Trophoblast cell (in vitro differentiated cells and primary cell): ENCODE data around the gene TBC1D22A.
A peak's percentile ranks its signal among the peaks of the same experiment; 100 is the strongest.

ENCODE experiments used
- DNase-seq, 2 donors: peaks; one replicate each; pipeline ENCODE4 v3.0.0-alpha.2; 2016
- H2AFZ ChIP-seq: 2 replicates; pipeline ENCODE4 v1.6.1; 2013; ENCODE audit warnings: low read length, moderate library complexity, mild to moderate bottlenecking; ENCODE audit not compliant: insufficient read depth, poor library complexity
- H2AK5ac ChIP-seq: 2 replicates; pipeline ENCODE4 v1.6.1; 2013; ENCODE audit warnings: mild to moderate bottlenecking, low read length
- H2BK120ac ChIP-seq: 2 replicates; pipeline ENCODE4 v1.6.1; 2013; ENCODE audit warnings: low read length, mild to moderate bottlenecking, moderate library complexity; ENCODE audit not compliant: insufficient read depth, poor library complexity
- H2BK12ac ChIP-seq: 2 replicates; pipeline ENCODE4 v1.6.1; 2013; ENCODE audit warnings: mild to moderate bottlenecking, low read length, moderate library complexity
- H2BK5ac ChIP-seq: 2 replicates; pipeline ENCODE4 v1.6.1; 2013; ENCODE audit warnings: low read length, low read depth, moderate library complexity, mild to moderate bottlenecking; ENCODE audit not compliant: poor library complexity
- H3K14ac ChIP-seq: 2 replicates; pipeline ENCODE4 v1.6.1; 2013; ENCODE audit warnings: mild to moderate bottlenecking, low read length
- H3K18ac ChIP-seq: 2 replicates; pipeline ENCODE4 v1.6.1; 2013; ENCODE audit warnings: mild to moderate bottlenecking, low read length
- H3K23ac ChIP-seq: 2 replicates; pipeline ENCODE4 v1.6.1; 2013; ENCODE audit warnings: low read length
- H3K27ac ChIP-seq: 2 replicates; pipeline ENCODE4 v1.5.1; 2013; ENCODE audit warnings: low read depth, mild to moderate bottlenecking, inconsistent platforms, low read length, moderate library complexity
- H3K27me3 ChIP-seq: 2 replicates; pipeline ENCODE4 v1.6.1; 2013; ENCODE audit warnings: inconsistent platforms, mild to moderate bottlenecking, low read length, moderate library complexity; ENCODE audit not compliant: insufficient read depth
- H3K36me3 ChIP-seq, 2 experiments: 1 replicate in 1 of 2; 2 replicates in 1 of 2; pipeline ENCODE4 v1.6.1; 2013; ENCODE audit warnings: low read length in 2 of 2, mild to moderate bottlenecking in 2 of 2, moderate library complexity in 1 of 2; ENCODE audit not compliant: insufficient read depth in 2 of 2, control insufficient read depth in 1 of 2
- H3K4ac ChIP-seq: 2 replicates; pipeline ENCODE4 v1.6.1; 2013; ENCODE audit warnings: low read depth, mild to moderate bottlenecking, low read length, moderate library complexity
- H3K4me1 ChIP-seq, 2 experiments: 1 replicate in 1 of 2; 2 replicates in 1 of 2; pipeline ENCODE4 v1.6.1; 2013; ENCODE audit warnings: low read length in 2 of 2, mild to moderate bottlenecking in 2 of 2, moderate library complexity in 1 of 2; ENCODE audit not compliant: insufficient read depth in 2 of 2, control insufficient read depth in 1 of 2
- H3K4me2 ChIP-seq: 2 replicates; pipeline ENCODE4 v1.6.1; 2013; ENCODE audit warnings: inconsistent platforms, mild to moderate bottlenecking, low read length, moderate library complexity
- H3K4me3 ChIP-seq: 2 replicates; pipeline ENCODE4 v1.5.1; 2013; ENCODE audit warnings: mild to moderate bottlenecking, low read depth, low read length, inconsistent platforms
- H3K79me1 ChIP-seq: one replicate; pipeline ENCODE4 v1.6.1; 2013; ENCODE audit warnings: low read length
- H3K79me2 ChIP-seq: 2 replicates; pipeline ENCODE4 v1.6.1; 2013; ENCODE audit warnings: low read length, mild to moderate bottlenecking; ENCODE audit not compliant: control insufficient read depth, insufficient read depth, poor library complexity
- H3K9ac ChIP-seq: 2 replicates; pipeline ENCODE4 v1.6.1; 2013; ENCODE audit warnings: mild to moderate bottlenecking, low read length
- H3K9me3 ChIP-seq: 2 replicates; pipeline ENCODE4 v1.6.1; 2013; ENCODE audit warnings: low read depth, mild to moderate bottlenecking, control low read depth, inconsistent platforms, low read length; ENCODE audit not compliant: insufficient read depth
- H4K12ac ChIP-seq: 2 replicates; pipeline ENCODE4 v1.6.1; 2013; ENCODE audit warnings: low read depth, mild to moderate bottlenecking, low read length, moderate library complexity
- H4K8ac ChIP-seq: 2 replicates; pipeline ENCODE4 v1.6.1; 2013; ENCODE audit warnings: low read depth, mild to moderate bottlenecking, low read length, moderate library complexity
- H4K91ac ChIP-seq: one replicate; pipeline ENCODE4 v1.6.1; 2013; ENCODE audit warnings: low read depth, mild to moderate bottlenecking, low read length, moderate library complexity
- WGBS: extraction: QIAGEN DNeasy Blood & Tissue Kit; methylation state at CpG from one replicate; pipeline ENCODE4 v1.1.7; 2013; ENCODE audit warnings: missing lambda C conversion rate; ENCODE audit not compliant: insufficient read length, insufficient coverage; ENCODE audit errors: extremely low coverage; 5-methylcytosine and 5-hydroxymethylcytosine counted together

The TBC1D22A gene

GRCh38 chr22:46957521-46957920, 195.1 kb downstream of the TBC1D22A start:
- H4K8ac ChIP-seq = no peak overlapping the region
- no peaks in the 10 kb centered on the region for H3K79me2 ChIP-seq
- no peak overlapping the region for H2BK120ac ChIP-seq
- H3K27ac ChIP-seq = no peak overlapping the region
- H2BK12ac ChIP-seq = no peak overlapping the region
- H2BK5ac ChIP-seq = no peak overlapping the region
- no peak for DNase-seq
- H3K27me3 ChIP-seq = no peaks in the 10 kb centered on the region
- WGBS = no CpG with 5 or more reads among the region's 12 CpGs
- no peak overlapping the region for H3K14ac ChIP-seq
- H3K9ac ChIP-seq = no peak overlapping the region
- no peak overlapping the region for H3K4me2 ChIP-seq
- peak overlapping the region; percentile 43 for H3K4me3 ChIP-seq
- no peak overlapping the region for H3K23ac ChIP-seq
- H3K36me3 ChIP-seq = no peaks in the 10 kb centered on the region
- H3K4me1 ChIP-seq = no peaks in the 10 kb centered on the region
- no peaks in the 10 kb centered on the region for H3K9me3 ChIP-seq
- no peak overlapping the region for H3K4ac ChIP-seq
- H3K18ac ChIP-seq = no peak overlapping the region
- no peak overlapping the region for H2AK5ac ChIP-seq
- H2AFZ ChIP-seq = no peak overlapping the region
- H4K91ac ChIP-seq = no peak overlapping the region
- no peak overlapping the region for H4K12ac ChIP-seq
- H3K79me1 ChIP-seq = no peaks in the 10 kb centered on the region

GRCh38 chr22:46958191-46958590, 195.7 kb downstream of the TBC1D22A start:
- Histone ChIP-seq H3K9me3 (no peaks in the 10 kb centered on the region), H3K4ac (no peak overlapping the region), H3K14ac (no peak overlapping the region), H2AFZ (no peak overlapping the region), H3K79me1 (no peaks in the 10 kb centered on the region), H3K4me3 (no peak overlapping the region), H3K27ac (no peak overlapping the region), H3K36me3 (no peaks in the 10 kb centered on the region), H3K18ac (no peak overlapping the region), H3K23ac (no peak overlapping the region), H3K9ac (no peak overlapping the region), H4K91ac (no peak overlapping the region), H3K4me2 (no peak overlapping the region), H3K4me1 (no peaks in the 10 kb centered on the region), H3K79me2 (no peaks in the 10 kb centered on the region), H3K27me3 (no peaks in the 10 kb centered on the region), H2BK5ac (no peak overlapping the region), H2BK12ac (no peak overlapping the region), H4K12ac (no peak overlapping the region), H4K8ac (no peak overlapping the region), H2BK120ac (no peak overlapping the region), H2AK5ac (no peak overlapping the region)
- DNase-seq = no peak
- WGBS = no CpG with 5 or more reads among the region's 10 CpGs

GRCh38 chr22:46958658-46959057, 196.2 kb downstream of the TBC1D22A start:
- H3K23ac ChIP-seq = no peak overlapping the region
- H3K79me1 ChIP-seq = no peaks in the 10 kb centered on the region
- no peaks in the 10 kb centered on the region for H3K27me3 ChIP-seq
- H3K36me3 ChIP-seq = no peaks in the 10 kb centered on the region
- H2AK5ac ChIP-seq = no peak overlapping the region
- no peak overlapping the region for H3K18ac ChIP-seq
- no peak overlapping the region for H3K27ac ChIP-seq
- H4K8ac ChIP-seq = no peak overlapping the region
- H2BK12ac ChIP-seq = no peak overlapping the region
- no peak overlapping the region for H2BK5ac ChIP-seq
- H3K9me3 ChIP-seq = no peaks in the 10 kb centered on the region
- H2AFZ ChIP-seq = no peak overlapping the region
- DNase-seq = no peak
- H3K4me1 ChIP-seq = no peaks in the 10 kb centered on the region
- H4K91ac ChIP-seq = no peak overlapping the region
- WGBS = no CpG with 5 or more reads among the region's 10 CpGs
- H3K14ac ChIP-seq = no peak overlapping the region
- no peak overlapping the region for H3K4ac ChIP-seq
- H3K4me2 ChIP-seq = no peak overlapping the region
- no peaks in the 10 kb centered on the region for H3K79me2 ChIP-seq
- no peak overlapping the region for H4K12ac ChIP-seq
- no peak overlapping the region for H3K4me3 ChIP-seq
- H3K9ac ChIP-seq = no peak overlapping the region
- no peak overlapping the region for H2BK120ac ChIP-seq

- Histone ChIP-seq H3K4me2 (no peak overlapping the region), H2BK120ac (no peak overlapping the region), H3K79me2 (no peaks in the 10 kb centered on the region), H3K27ac (no peak overlapping the region), H4K12ac (no peak overlapping the region), H3K4me1 (no peaks in the 10 kb centered on the region), H3K14ac (no peak overlapping the region), H3K9ac (no peak overlapping the region), H2AFZ (no peak overlapping the region), H2BK5ac (no peak overlapping the region), H4K91ac (no peak overlapping the region), H3K4me3 (no peak overlapping the region), H3K18ac (no peak overlapping the region), H3K4ac (no peak overlapping the region), H4K8ac (no peak overlapping the region), H3K27me3 (no peaks in the 10 kb centered on the region), H2BK12ac (no peak overlapping the region), H2AK5ac (no peak overlapping the region), H3K79me1 (no peaks in the 10 kb centered on the region), H3K23ac (no peak overlapping the region), H3K9me3 (no peaks in the 10 kb centered on the region), H3K36me3 (no peaks in the 10 kb centered on the region)
- no peak for DNase-seq
- WGBS = no CpG with 5 or more reads among the region's 13 CpGs
Measured at GRCh38 chr22:46959369-46959768, 196.9 kb downstream of the TBC1D22A start.
